ENCODE results near the gene DNM3. TPM values are rescaled to one million over a fixed set of nuclear protein-coding genes. Genes with fewer than 3 reads are reported as not detected.

DNM3 gene
- total RNA-seq, 1 experiment from 2014 or later: 2.7 TPM

DNA sequence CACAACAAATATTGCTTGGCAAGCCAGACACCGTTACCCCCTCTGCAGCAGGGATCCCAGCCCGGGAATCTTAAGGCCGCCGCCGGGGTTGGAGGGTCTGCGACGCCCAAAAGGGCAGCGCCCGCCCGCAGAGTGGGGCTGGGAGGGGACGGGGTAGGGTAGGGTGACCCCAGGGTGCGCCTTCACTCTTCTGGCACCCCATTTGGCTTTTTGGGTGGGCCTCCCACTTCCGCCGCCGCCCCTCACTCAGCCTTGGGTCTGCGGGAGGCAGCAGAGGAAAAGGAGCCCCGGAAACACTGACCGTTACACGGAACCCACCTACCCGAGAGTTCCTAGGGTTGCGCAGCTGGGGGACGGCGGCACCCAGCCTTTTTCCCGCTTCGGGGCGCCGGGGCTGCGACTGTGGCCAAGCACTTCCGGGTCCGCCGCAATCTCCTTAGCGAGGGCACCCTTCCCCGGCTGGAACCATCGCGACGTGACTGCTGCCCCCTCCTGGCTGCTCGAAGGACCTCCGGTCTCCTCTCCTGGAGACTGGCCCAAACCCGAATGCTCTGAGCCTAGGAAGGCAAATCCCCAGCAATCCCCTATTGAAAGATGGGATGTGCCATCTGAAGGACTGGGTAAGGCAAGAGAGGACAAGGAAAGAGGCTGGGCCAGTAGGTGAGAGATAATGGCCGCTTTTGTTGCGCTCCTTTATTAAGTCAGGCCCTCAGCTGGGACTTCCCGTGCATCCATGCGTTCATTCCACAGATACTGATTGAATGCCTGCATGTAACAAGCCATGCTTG lies 602.6 kb downstream of the DNM3 start, which contains the start of gene PIGC:
Gene PIGC (minus strand): TSS at position 404 of the 788 bp plus-strand sequence. CDS start 1,447 bp downstream, outside the sequence.
- H3K23ac ChIP-seq (ENCODE audit: insufficient read length, low read depth, low read length): no peak within 1 kb of the TSS
- no peak within 1 kb of the TSS for H2BK12ac ChIP-seq (ENCODE audit: insufficient read length, low read depth, low read length)
- H3K4me1 Mint-ChIP-seq: peaks cover 12 to 14% of the 10 kb centered on the region in 2 experiments; a peak in 3 of 4 replicates
- H3K27me3 Mint-ChIP-seq (ENCODE audit: low read depth): no peaks in the 10 kb centered on the region
- H3K9me3 Mint-ChIP-seq: no peaks in the 10 kb centered on the region
- H3K4me2 ChIP-seq (ENCODE audit: insufficient read depth, insufficient read length, low read length): peak within 1 kb of the TSS; percentile 32
- no peaks in the 10 kb centered on the region for H4K20me1 ChIP-seq (ENCODE audit: control insufficient read depth, insufficient read depth, insufficient read length)
- H2AFZ ChIP-seq (ENCODE audit: low read length): no peak within 1 kb of the TSS
- H2BK15ac ChIP-seq (ENCODE audit: low read depth, low read length): no peak within 1 kb of the TSS
- no peak within 1 kb of the TSS for H4K5ac ChIP-seq (ENCODE audit: insufficient read length, low read depth, low read length)
- H3K23me2 ChIP-seq (ENCODE audit: insufficient read length, low read depth, low read length, poor library complexity, severe bottlenecking): peaks cover 2% of the 10 kb centered on the region
- no CpG with 5 or more reads among the region's 43 CpGs for WGBS (ENCODE audit: extremely low coverage, insufficient read length, low lambda C conversion rate)
- DNase-seq: peak; percentile 93
- peaks cover 7% of the 10 kb centered on the region for H3K79me1 ChIP-seq (ENCODE audit: insufficient read depth, low read depth, low read length, poor library complexity, severe bottlenecking)
- no peak within 1 kb of the TSS for H2BK120ac ChIP-seq (ENCODE audit: low read depth, low read length, poor library complexity, severe bottlenecking)
- H3K27ac Mint-ChIP-seq: peak within 1 kb of the TSS in 2 of 3 experiments; percentile 76 to 80; a peak in 5 of 7 replicates
- no peaks in the 10 kb centered on the region for H3K79me2 ChIP-seq (ENCODE audit: insufficient read depth, low read length)
- no peak within 1 kb of the TSS for H3K27ac ChIP-seq (ENCODE audit: insufficient read length, low read depth, low read length)
- H4K91ac ChIP-seq (ENCODE audit: insufficient read length, low read depth, low read length): no peak within 1 kb of the TSS
- TF ChIP-seq, protein P1, sequence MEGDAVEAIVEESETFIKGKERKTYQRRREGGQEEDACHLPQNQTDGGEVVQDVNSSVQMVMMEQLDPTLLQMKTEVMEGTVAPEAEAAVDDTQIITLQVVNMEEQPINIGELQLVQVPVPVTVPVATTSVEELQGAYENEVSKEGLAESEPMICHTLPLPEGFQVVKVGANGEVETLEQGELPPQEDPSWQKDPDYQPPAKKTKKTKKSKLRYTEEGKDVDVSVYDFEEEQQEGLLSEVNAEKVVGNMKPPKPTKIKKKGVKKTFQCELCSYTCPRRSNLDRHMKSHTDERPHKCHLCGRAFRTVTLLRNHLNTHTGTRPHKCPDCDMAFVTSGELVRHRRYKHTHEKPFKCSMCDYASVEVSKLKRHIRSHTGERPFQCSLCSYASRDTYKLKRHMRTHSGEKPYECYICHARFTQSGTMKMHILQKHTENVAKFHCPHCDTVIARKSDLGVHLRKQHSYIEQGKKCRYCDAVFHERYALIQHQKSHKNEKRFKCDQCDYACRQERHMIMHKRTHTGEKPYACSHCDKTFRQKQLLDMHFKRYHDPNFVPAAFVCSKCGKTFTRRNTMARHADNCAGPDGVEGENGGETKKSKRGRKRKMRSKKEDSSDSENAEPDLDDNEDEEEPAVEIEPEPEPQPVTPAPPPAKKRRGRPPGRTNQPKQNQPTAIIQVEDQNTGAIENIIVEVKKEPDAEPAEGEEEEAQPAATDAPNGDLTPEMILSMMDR (conservative IDR thresholded peaks at IDR 0.05): peak; percentile 87
- no peak within 1 kb of the TSS for H3T11ph ChIP-seq (ENCODE audit: low read length)
- no peaks in the 10 kb centered on the region for H3K9me3 ChIP-seq (ENCODE audit: control insufficient read depth, low read depth, low read length)
- H3K56ac ChIP-seq (ENCODE audit: insufficient read length, low read depth, low read length): no peak within 1 kb of the TSS
- H2BK5ac ChIP-seq (ENCODE audit: insufficient read length, low read length): no peak within 1 kb of the TSS
- H3K4ac ChIP-seq (ENCODE audit: low read depth, low read length): no peak within 1 kb of the TSS
- H4K8ac ChIP-seq (replicated peaks; ENCODE audit: insufficient read length, low read depth, low read length): no peak within 1 kb of the TSS
- peak within 1 kb of the TSS; percentile 66 for H3K9ac ChIP-seq (ENCODE audit: extremely low read depth, insufficient read length, low read length)
- no peak within 1 kb of the TSS for H2BK20ac ChIP-seq (ENCODE audit: low read depth, low read length, poor library complexity, severe bottlenecking)
- no peaks in the 10 kb centered on the region; the same call in 1 of the 2 replicates for H3K4me1 ChIP-seq (ENCODE audit: insufficient read depth, low read length)
- H3K36me3 Mint-ChIP-seq (ENCODE audit: insufficient read depth in 1 of 3, low read depth in 3 of 3): peaks cover 9 to 16% (median 14%) of the 10 kb centered on the region in 3 experiments; a peak in 5 of 7 replicates
- H2AK5ac ChIP-seq (ENCODE audit: insufficient read length, low read length): no peak within 1 kb of the TSS
- H3K4me3 Mint-ChIP-seq: peak within 1 kb of the TSS; percentile 82 to 91
- peak within 1 kb of the TSS; percentile 67; the same call in 1 of the 2 replicates for H3K14ac ChIP-seq (ENCODE audit: insufficient read depth, low read length)
- no peaks in the 10 kb centered on the region for H3K27me3 ChIP-seq (ENCODE audit: insufficient read depth, low read length)
- peak within 1 kb of the TSS; percentile 50 for H3K18ac ChIP-seq (ENCODE audit: insufficient read length, low read depth, low read length)
